DOHH2 (cell line): ENCODE measurements around the gene GATA3.

Experiments
- CTCF ChIP-seq: fragments of 200-600 bp; sonication (generic); IDR thresholded peaks from one replicate; pipeline ENCODE4 v1.5.1; 2014; ENCODE audit warnings: antibody characterized with exemption, mild to moderate bottlenecking, low read depth, low read length; ENCODE audit not compliant: poor library complexity, severe bottlenecking
- EZH2phosphoT487 ChIP-seq: fragments of 200-600 bp; sonication (generic); IDR thresholded peaks from 2 replicates; pipeline ENCODE4 v1.6.1; 2017; ENCODE audit warnings: borderline replicate concordance, mild to moderate bottlenecking, antibody characterized with exemption, low read length, moderate library complexity, mixed read lengths

- TF ChIP-seq CTCF (no peak), EZH2phosphoT487 (no peak; the same call in 1 of the 2 replicates)
Measured at GRCh38 chr10:8037941-8038894, 16.3 kb upstream of the GATA3 start.
